Ovary (tissue), 9 donors: ENCODE results near the gene MGA. TPM values are rescaled to one million over a fixed set of nuclear protein-coding genes. Genes with fewer than 3 reads are reported as not detected.

ENCODE experiments used
- DNase-seq, 5 donors: peaks; one replicate each; pipeline ENCODE4 v3.0.0-alpha.2; 2019 to 2020
- H3K27ac ChIP-seq, 2 donors: fragments of 200-600 bp; one replicate each; pipeline versions ENCODE4 v1.5.1 to v1.8.0; 2019 to 2022
- H3K27me3 ChIP-seq: fragments of 200-600 bp; one replicate; pipeline ENCODE4 v1.8.0; 2022
- H3K36me3 ChIP-seq: fragments of 200-600 bp; sonication (generic); one replicate; pipeline ENCODE4 v1.5.1; 2019
- H3K4me1 ChIP-seq: one replicate; pipeline ENCODE4 v1.8.1; 2013; ENCODE audit warnings: mild to moderate bottlenecking, moderate library complexity; ENCODE audit not compliant: insufficient read depth
- H3K4me3 ChIP-seq: fragments of 200-600 bp; sonication (generic); one replicate; pipeline ENCODE4 v1.5.1; 2017
- H3K9me3 ChIP-seq, 2 donors: fragments of 200-600 bp in 1 of 2; sonication (generic) in 1 of 2; one replicate each; pipeline versions ENCODE4 v1.5.1 to v1.8.1; 2013 to 2019; ENCODE audit warnings: mild to moderate bottlenecking in 1 of 2, moderate library complexity in 1 of 2
- EP300 ChIP-seq: sonication (generic); formaldehyde crosslinking; IDR thresholded peaks from one replicate; pipeline ENCODE4 v1.6.1; 2017; ENCODE audit warnings: antibody characterized with exemption
- POLR2A ChIP-seq: fragments of 450-650 bp; IDR thresholded peaks from one replicate; pipeline ENCODE4 v1.6.1; 2017; ENCODE audit warnings: antibody characterized with exemption, mild to moderate bottlenecking, moderate library complexity
- WGBS, 3 donors: extraction: QIAGEN DNeasy Blood & Tissue Kit in 1 of 3; methylation state at CpG; one replicate each; pipeline versions ENCODE4 v1.1.5 to v1.1.7; 2013 to 2017; 5-methylcytosine and 5-hydroxymethylcytosine counted together
- intact Hi-C, 4 donors: fragments of 100-400 bp; cut with DNase I; formaldehyde crosslinking; loops; one replicate each; pipeline versions ENCODE4 v1.11.0 to v1.15.1; 2022 to 2023
- polyA plus RNA-seq, 2 donors: library from polyadenylated mRNA; stranded (reverse); fragments of 200-250 nt in 1 of 2; fragments of 350-450 nt in 1 of 2; fragmentation: Illumina TruSeq in 1 of 2; extraction: RNeasy Lipid Tissue Mini Kit (QIAGEN cat#74804) in 1 of 2; gene quantifications; one replicate each; pipeline ENCODE4 v1.2.3, GENCODE V29; 2013 to 2014
- total RNA-seq, 7 donors: library from RNA; depleted of rRNA in 2 of 7; stranded (reverse); fragments of >200 nt in 2 of 7; fragmentation: NEBNext Ultra II Directional in 3 of 7; extraction: Animal tissue kit (Norgen Biotek cat#: 25700) in 3 of 7; gene quantifications; one replicate each; pipeline versions ENCODE4 v1.1.0 to v1.2.4, GENCODE V29; 2016 to 2023
- TF ChIP-seq, protein P1 (sequence below), 3 donors: fragments of 450-650 bp in 2 of 3; fragments of 200-600 bp in 1 of 3; IDR thresholded peaks; one replicate each; pipeline versions ENCODE4 v1.5.1 to v1.8.0; 2016 to 2022; ENCODE audit warnings: antibody characterized with exemption in 3 of 3, mild to moderate bottlenecking in 1 of 3
- donor health status: DM: no; HTN: no; CAD: no; lungs with moderate emphysema.
- donor health status: DM: no; HTN: no; CAD: no.
- donor health status: Bipolar disorder and iron deficiency.
- donor health status: DM: yes; HTN: yes; CAD: no.
- donor health status: DM: no; HTN: no; CAD: no.
- donor health status: DM: yes; HTN: yes; CAD: no.

The MGA gene
- total and polyA plus RNA-seq, 9 donors = 7.1 to 90.2 (median 60.9) TPM

DNA sequence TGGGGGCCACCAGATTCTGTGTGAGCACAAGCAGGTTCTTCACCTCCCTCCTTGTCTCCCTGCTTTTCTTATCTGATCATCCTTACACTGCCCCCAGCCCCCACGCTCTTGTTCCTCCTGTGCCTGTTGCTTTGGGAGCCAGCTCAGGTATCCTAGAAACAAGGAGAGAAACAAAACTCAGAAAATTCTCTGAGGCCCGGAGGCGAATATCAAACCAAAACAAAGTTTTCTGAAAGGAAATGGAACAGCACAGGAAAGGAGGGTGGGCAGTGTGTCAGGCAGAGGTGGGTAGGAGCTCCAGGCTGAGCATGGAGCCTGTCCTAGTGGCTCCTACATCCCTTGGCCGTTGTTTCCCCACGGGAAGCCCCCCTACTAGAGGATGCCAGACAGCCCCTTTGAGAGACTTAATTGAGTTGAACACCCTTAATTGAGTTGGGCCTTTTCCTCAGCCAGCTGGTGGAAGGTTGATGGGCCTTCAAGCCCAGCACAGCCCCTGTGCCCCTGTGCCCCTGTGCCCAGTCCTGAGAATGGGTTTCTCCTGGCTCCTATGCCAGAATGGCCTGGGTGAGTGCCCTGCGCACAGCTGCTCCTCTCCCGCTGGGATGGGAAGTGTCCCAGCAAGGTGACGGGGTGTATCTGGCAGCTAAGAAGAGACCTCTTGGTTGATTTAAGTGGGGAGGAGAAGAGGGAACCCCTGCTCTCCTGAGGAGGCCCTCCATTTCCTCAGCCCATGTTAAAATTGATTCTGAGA lies 144.9 kb downstream of the MGA start:
- 57 to 66% (median 61%) methylated on average over 8 of the region's 8 CpGs for WGBS, 3 donors
- Histone ChIP-seq H3K27ac (no peak overlapping the region), H3K27me3 (no peaks in the 10 kb centered on the region), H3K4me1 (no peaks in the 10 kb centered on the region), H3K4me3 (no peak overlapping the region), H3K36me3 (no peaks in the 10 kb centered on the region), H3K9me3 (no peaks in the 10 kb centered on the region)
- TF ChIP-seq, protein P1, sequence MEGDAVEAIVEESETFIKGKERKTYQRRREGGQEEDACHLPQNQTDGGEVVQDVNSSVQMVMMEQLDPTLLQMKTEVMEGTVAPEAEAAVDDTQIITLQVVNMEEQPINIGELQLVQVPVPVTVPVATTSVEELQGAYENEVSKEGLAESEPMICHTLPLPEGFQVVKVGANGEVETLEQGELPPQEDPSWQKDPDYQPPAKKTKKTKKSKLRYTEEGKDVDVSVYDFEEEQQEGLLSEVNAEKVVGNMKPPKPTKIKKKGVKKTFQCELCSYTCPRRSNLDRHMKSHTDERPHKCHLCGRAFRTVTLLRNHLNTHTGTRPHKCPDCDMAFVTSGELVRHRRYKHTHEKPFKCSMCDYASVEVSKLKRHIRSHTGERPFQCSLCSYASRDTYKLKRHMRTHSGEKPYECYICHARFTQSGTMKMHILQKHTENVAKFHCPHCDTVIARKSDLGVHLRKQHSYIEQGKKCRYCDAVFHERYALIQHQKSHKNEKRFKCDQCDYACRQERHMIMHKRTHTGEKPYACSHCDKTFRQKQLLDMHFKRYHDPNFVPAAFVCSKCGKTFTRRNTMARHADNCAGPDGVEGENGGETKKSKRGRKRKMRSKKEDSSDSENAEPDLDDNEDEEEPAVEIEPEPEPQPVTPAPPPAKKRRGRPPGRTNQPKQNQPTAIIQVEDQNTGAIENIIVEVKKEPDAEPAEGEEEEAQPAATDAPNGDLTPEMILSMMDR (IDR thresholded peaks at IDR 0.05) = no peak
- no peak for DNase-seq
- intact Hi-C loops = no loop called here

DNA sequence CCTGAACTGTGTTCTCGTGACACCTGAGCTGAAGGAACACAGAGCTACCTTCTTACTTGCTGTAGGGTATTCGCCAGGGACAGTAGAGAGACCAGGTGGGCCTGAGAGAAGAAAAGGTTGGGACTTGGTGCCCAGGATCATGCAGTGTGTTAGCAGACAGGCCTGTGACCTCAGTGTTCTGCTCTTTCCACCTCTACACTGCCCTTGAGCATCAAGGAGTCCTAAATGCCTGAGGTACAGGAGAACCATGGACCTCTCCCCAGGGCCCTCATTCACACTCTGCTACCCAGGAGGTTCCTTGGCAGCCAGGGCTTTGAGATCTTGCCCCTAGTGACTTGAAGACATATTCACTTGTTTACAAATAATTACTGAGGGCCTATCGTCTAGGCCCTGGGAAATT lies 145.5 kb downstream of the MGA start:
- WGBS, 3 donors = 75 to 86% (median 79%) methylated on average over 3 of the region's 3 CpGs
- Histone ChIP-seq H3K4me3 (no peak overlapping the region), H3K27ac (no peak overlapping the region), H3K27me3 (no peaks in the 10 kb centered on the region), H3K9me3 (no peaks in the 10 kb centered on the region), H3K36me3 (no peaks in the 10 kb centered on the region), H3K4me1 (no peaks in the 10 kb centered on the region)
- no peak for TF ChIP-seq POLR2A
- no peak for TF ChIP-seq EP300
- TF ChIP-seq, protein P1 (IDR thresholded peaks at IDR 0.05) = no peak
- intact Hi-C loops = no loop called here
- no peak for DNase-seq

DNA sequence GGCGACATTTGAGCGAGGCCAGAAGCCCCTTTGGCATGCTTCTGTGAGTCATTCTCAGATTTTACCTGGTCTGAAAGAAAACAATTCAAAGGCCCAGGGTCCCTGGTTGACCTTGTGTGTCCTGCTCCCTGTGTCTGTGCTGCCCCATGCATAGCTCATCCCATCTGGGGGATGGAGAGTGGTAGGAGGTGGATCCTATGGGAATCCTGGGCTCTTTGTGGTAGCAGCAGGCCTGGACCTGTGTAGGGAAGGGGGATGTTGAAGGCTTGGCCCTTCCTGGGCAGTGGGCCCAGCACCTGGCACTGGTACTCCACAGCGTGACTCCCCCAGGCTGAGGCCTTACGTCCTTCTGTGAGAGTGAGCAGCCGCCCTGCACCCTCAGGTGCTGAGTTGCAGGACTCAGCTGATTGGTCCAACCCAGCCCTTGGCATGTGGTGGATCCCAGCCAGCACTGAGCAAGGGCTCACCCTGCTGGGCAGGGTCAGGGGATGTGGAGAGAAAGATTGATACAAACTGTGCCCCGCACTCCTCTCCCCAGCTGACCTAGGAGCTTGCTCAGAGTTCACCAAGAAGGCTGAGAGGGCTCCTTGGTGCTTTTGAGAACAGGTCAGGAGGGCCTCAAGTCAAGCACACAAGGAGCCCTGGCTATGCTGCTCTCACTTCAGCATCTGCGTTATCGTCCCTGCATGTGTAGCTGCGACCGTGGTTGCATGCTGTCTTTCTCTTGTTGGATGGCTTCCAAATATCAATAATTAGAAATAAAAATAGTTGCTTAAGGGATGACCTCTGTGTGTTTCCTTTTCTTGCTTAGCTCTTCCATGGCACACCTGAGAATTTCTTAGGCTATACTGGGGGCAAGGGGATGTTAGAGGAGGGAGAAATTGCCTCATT lies 146.3 kb downstream of the MGA start:
- DNase-seq = no peak

DNA sequence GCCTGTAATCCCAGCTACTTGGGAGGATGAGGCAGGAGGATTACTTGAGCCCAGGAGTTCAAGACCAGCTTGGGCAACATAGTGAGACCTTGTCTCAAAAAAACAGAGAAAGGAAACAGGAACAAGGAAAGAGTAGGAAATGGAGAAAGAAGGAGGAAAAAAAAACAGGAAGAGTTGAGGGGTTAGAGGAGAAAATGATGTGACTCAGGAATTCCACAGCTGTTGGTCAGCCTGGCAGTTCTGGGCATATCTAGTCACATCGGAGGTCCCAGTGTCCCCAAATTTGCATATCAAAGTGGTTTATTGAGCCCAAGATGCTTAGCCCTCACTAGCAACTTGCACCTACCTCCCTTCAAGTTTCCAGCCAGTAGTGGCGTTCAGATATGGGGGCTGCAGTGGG lies 148.9 kb downstream of the MGA start:
- Histone ChIP-seq H3K4me1 (no peaks in the 10 kb centered on the region), H3K4me3 (no peak overlapping the region), H3K9me3 (no peaks in the 10 kb centered on the region), H3K27me3 (no peaks in the 10 kb centered on the region), H3K27ac (no peak overlapping the region), H3K36me3 (no peaks in the 10 kb centered on the region)
- intact Hi-C loops = no loop called here
- 87 to 91% (median 89%) methylated on average over 2 of the region's 2 CpGs for WGBS, 3 donors
- DNase-seq = no peak
- TF ChIP-seq, protein P1 (IDR thresholded peaks at IDR 0.05) = no peak
- TF ChIP-seq POLR2A = no peak

More for the DNA sequence above, 146.3 kb downstream of the MGA start:
- Histone ChIP-seq H3K9me3 (no peaks in the 10 kb centered on the region), H3K4me1 (no peaks in the 10 kb centered on the region), H3K27me3 (no peaks in the 10 kb centered on the region), H3K36me3 (no peaks in the 10 kb centered on the region), H3K4me3 (no peak overlapping the region), H3K27ac (no peak overlapping the region)
- intact Hi-C loops = no loop called here
- 81 to 83% (median 81%) methylated on average over 10 of the region's 10 CpGs for WGBS, 3 donors
- TF ChIP-seq POLR2A (no peak), EP300 (no peak)
- TF ChIP-seq, protein P1 (IDR thresholded peaks at IDR 0.05) = no peak
